ENCODE measurements around the gene DCAF17.

Gene DCAF17

GRCh38 chr2:171434013-171434989 is at the start of gene DCAF17:
DCAF17 (plus strand) TSS chr2:171434226; CDS start chr2:171434578, 352 bp downstream.
- TF ChIP-seq CTCF (IDR thresholded peaks at IDR 0.05) = 0 out of 2 replicates have a peak, but pooled peaks have one; percentile 17

- TF ChIP-seq CTCF (IDR thresholded peaks at IDR 0.05) = no peak
These were observed 47.4 kb upstream of the DCAF17 start for GRCh38 chr2:171386627-171387026.

GRCh38 chr2:171387052-171387451 is 47.0 kb upstream of the DCAF17 start:
- TF ChIP-seq CTCF (IDR thresholded peaks at IDR 0.05) = no peak

- TF ChIP-seq CTCF (IDR thresholded peaks at IDR 0.05) = no peak
These were observed 44.7 kb upstream of the DCAF17 start for GRCh38 chr2:171389325-171389724.

- TF ChIP-seq CTCF (IDR thresholded peaks at IDR 0.05) = no peak
These were observed 44.2 kb upstream of the DCAF17 start for GRCh38 chr2:171389780-171390179.

- no peak for TF ChIP-seq CTCF (IDR thresholded peaks at IDR 0.05)
These were observed 43.0 kb upstream of the DCAF17 start for GRCh38 chr2:171390941-171391516.

- no peak for TF ChIP-seq CTCF (IDR thresholded peaks at IDR 0.05)
These were observed 42.5 kb upstream of the DCAF17 start for GRCh38 chr2:171391532-171391931.

Data from LNCAP (cell line).